Caco-2 (cell line): ENCODE measurements around the gene MADCAM1. TPM values are rescaled to one million over a fixed set of nuclear protein-coding genes. Genes with fewer than 3 reads are reported as not detected.

Source experiments
- BruUV-seq: library from RNA; stranded (reverse); fragments of 400-500 nt; replicated peaks from 2 replicates; lab custom pipeline; 2021; lab: Mats Ljungman, UMichigan
- CTCF ChIA-PET: fragments of 300-600 bp; sonication (Branson Sonifier 250); formaldehyde crosslinking; loops from one replicate; lab custom pipeline; 2022; ENCODE audit warnings: antibody characterized with exemption; lab: Charles Lee
- POLR2A ChIA-PET: fragments of 300-600 bp; sonication (Branson Sonifier 250); formaldehyde crosslinking; loops from one replicate; lab custom pipeline; 2022; ENCODE audit warnings: antibody characterized with exemption; lab: Charles Lee
- DNase-seq, 2 experiments: peaks; one replicate each; pipeline versions ENCODE4 v3.0.0 to v3.0.0-alpha.2; 2020 to 2022
- H3K27me3 ChIP-seq: replicated peaks from 2 replicates; pipeline ENCODE4 v1.6.0; 2011; ENCODE audit warnings: low read length; ENCODE audit not compliant: control insufficient read depth, insufficient read depth
- H3K36me3 ChIP-seq: 2 replicates; pipeline ENCODE4 v1.5.1; 2011; ENCODE audit warnings: low read length; ENCODE audit not compliant: control insufficient read depth, insufficient read depth
- H3K4me1 ChIP-seq: fragments of 250-450 bp; sonication (Bioruptor Pico); 2 replicates; pipeline ENCODE4 v1.5.1; 2020; ENCODE audit warnings: mild to moderate bottlenecking
- H3K4me3 ChIP-seq: 2 replicates; pipeline ENCODE4 v1.5.1; 2011; ENCODE audit warnings: low read depth, mild to moderate bottlenecking, control low read depth, low read length
- H3K9me3 ChIP-seq: fragments of 250-450 bp; sonication (Bioruptor Pico); 2 replicates; pipeline ENCODE4 v1.5.1; 2020; ENCODE audit warnings: mild to moderate bottlenecking, moderate library complexity
- H3K27ac Mint-ChIP-seq: one replicate; pipeline ENCODE4 v1.8.0; 2022; ENCODE audit warnings: mixed read lengths; ENCODE audit not compliant: unreplicated experiment
- H3K27me3 Mint-ChIP-seq: one replicate; pipeline ENCODE4 v1.8.0; 2022; ENCODE audit warnings: mixed read lengths; ENCODE audit not compliant: insufficient read depth, unreplicated experiment
- H3K36me3 Mint-ChIP-seq: one replicate; pipeline ENCODE4 v1.8.0; 2022; ENCODE audit warnings: mild to moderate bottlenecking, mixed read lengths; ENCODE audit not compliant: insufficient read depth, unreplicated experiment
- H3K4me1 Mint-ChIP-seq: one replicate; pipeline ENCODE4 v1.8.0; 2022; ENCODE audit warnings: low read depth, mixed read lengths; ENCODE audit not compliant: unreplicated experiment
- H3K4me3 Mint-ChIP-seq: one replicate; pipeline ENCODE4 v1.8.0; 2022; ENCODE audit warnings: mild to moderate bottlenecking, moderate library complexity, mixed read lengths; ENCODE audit not compliant: unreplicated experiment
- H3K9me3 Mint-ChIP-seq: one replicate; pipeline ENCODE4 v1.8.0; 2022; ENCODE audit warnings: mixed read lengths; ENCODE audit not compliant: unreplicated experiment
- CTCF ChIP-seq, 2 experiments: fragments of 200-600 bp in 1 of 2; IDR thresholded peaks; 1 replicate in 1 of 2; 2 replicates in 1 of 2; pipeline versions ENCODE4 v1.5.1 to v1.8.0; 2011 to 2022; ENCODE audit warnings: antibody characterized with exemption in 1 of 2, control low read depth in 1 of 2, inconsistent platforms in 1 of 2, low read depth in 1 of 2, low read length in 1 of 2, mild to moderate bottlenecking in 1 of 2, moderate library complexity in 1 of 2; ENCODE audit not compliant: insufficient read depth in 1 of 2, severe bottlenecking in 1 of 2, unreplicated experiment in 1 of 2
- intact Hi-C: fragments of 100-400 bp; cut with micrococcal nuclease; formaldehyde crosslinking; loops from one replicate; pipeline ENCODE4 v1.10.0; 2022; ENCODE audit not compliant: unreplicated experiment
- total RNA-seq: library from RNA; stranded (reverse); gene quantifications from 2 replicates; pipeline ENCODE4 v1.2.3, GENCODE V29; 2022

Gene MADCAM1
- total RNA-seq, 1 experiment from 2014 or later: 0.73 TPM

DNA sequence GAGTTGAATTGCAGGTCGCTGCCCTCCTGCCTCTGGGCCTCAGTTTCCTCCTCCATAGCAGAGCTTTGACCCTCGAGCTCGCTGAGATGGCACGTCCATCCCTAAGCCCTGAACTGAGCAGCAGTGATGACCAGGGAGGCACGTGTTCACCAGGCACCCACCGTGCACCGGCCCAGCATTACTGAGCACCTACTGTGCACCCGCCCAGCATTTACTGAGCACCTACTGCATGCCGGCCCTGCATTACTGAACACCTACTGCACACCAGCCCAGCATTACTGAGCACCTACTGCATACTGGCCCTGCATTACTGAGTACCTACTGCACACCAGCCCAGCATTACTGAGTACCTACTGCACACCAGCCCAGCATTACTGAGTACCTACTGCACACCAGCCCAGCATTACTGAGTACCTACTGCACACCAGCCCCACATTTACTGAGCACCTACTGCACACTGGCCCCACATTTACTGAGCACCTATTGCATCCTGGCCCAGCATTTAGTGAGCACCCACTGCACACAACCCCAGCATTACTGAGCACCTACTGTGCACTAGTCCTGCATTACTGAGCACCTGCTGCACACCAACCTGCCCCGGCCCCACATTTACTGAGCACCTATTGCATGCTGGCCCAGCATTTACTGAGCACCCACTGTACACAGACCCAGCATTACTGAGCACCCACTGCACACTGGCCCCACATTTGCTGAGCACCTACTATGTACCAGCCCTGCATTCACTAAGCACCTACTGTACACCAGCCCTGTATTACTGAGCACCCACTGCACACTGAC, 17.3 kb downstream of the MADCAM1 start:
- intact Hi-C loops: no loop called here
- Histone ChIP-seq H3K9me3 (no peaks in the 10 kb centered on the region), H3K4me1 (peaks cover 13% of the 10 kb centered on the region), H3K36me3 (0 out of 2 replicates have a peak, but pooled peaks cover 2% of the 10 kb centered on the region), H3K4me3 (no peak overlapping the region), H3K27me3 (no peaks in the 10 kb centered on the region)
- TF ChIP-seq CTCF (IDR thresholded peaks at IDR 0.05; ENCODE audit: insufficient read depth in 1 of 2, low read depth in 1 of 2, low read length in 1 of 2, severe bottlenecking in 1 of 2, unreplicated experiment in 1 of 2): no peak
- Mint-ChIP-seq H3K27me3 (no peaks in the 10 kb centered on the region), H3K36me3 (peaks cover 35% of the 10 kb centered on the region), H3K4me1 (peaks cover 16% of the 10 kb centered on the region), H3K4me3 (no peak overlapping the region), H3K9me3 (no peaks in the 10 kb centered on the region), H3K27ac (no peak overlapping the region)
- ChIA-PET POLR2A (no interaction called here), CTCF (no interaction called here)
- no peak for DNase-seq
- no TSS peak for BruUV-seq

DNA sequence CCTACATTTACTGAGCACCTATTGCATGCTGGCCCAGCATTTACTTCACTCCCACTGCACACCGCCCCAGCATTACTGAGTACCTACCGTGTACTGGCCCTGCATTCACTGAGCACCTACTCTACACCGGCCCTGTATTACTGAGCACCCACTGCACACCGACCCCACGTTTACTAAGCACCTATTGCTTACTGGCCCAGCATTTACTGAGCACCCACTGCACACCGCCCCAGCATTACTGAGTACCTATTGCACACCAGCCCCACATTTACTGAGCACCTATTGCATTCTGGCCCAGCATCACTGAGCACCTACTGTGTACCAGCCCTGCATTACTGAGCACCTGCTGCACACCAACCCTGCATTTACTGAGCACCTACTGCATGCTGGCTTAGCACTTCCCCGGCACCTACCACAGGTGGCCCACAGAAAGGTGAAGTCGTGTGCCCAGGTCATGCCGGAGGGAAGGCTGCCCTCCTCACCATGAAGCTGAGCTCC, 17.9 kb downstream of the MADCAM1 start:
- intact Hi-C loops: no loop called here
- Mint-ChIP-seq H3K4me1 (peaks cover 16% of the 10 kb centered on the region), H3K4me3 (no peak overlapping the region), H3K9me3 (no peaks in the 10 kb centered on the region), H3K27ac (no peak overlapping the region), H3K27me3 (no peaks in the 10 kb centered on the region), H3K36me3 (peaks cover 35% of the 10 kb centered on the region)
- TF ChIP-seq CTCF (IDR thresholded peaks at IDR 0.05; ENCODE audit: insufficient read depth in 1 of 2, low read depth in 1 of 2, low read length in 1 of 2, severe bottlenecking in 1 of 2, unreplicated experiment in 1 of 2): no peak
- no peak for DNase-seq
- Histone ChIP-seq H3K27me3 (no peaks in the 10 kb centered on the region), H3K36me3 (0 out of 2 replicates have a peak, but pooled peaks cover 2% of the 10 kb centered on the region), H3K9me3 (no peaks in the 10 kb centered on the region), H3K4me3 (no peak overlapping the region), H3K4me1 (peaks cover 13% of the 10 kb centered on the region)
- ChIA-PET CTCF (no interaction called here), POLR2A (no interaction called here)
- BruUV-seq: no TSS peak

DNA sequence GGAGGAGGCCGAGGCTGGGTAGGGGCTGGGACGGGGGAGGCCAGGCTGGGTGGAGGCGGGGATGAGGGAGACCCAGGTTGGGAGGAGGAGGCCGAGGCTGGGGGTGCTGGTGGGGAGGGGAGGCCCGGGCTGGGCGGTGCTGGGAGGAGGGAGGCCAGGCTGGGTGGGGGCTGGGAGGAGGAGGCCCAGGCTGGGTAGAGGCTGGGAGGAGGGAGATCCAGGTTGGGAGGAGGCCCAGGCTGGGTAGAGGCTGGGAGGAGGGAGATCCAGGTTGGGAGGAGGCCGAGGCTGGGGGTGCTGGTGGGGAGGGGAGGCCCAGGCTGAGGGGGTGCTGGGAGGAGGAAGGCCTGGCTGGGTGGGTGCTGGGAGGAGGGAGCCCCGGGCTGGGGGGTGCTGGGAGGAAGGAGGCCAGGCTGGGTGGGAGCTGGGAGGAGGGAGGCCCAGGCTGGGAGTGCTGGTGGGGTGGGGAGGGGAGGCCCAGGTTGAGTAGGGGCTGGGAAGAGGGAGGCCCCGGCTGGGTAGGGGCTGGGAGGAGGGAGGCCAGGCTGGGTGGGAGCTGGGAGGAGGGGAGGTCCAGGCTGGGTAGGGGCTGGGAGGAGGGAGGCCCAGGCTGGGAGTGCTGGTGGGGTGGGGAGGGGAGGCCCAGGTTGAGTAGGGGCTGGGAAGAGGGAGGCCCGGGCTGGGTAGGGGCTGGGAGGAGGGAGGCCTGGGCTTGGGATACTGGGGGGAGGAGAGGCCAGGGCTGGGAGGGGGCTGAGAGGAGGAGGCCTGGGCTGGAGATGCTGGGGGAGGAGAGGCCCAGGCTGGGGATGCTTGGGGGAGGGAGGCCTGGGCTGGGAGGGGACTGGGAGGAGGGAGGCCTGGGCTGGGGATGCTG, 21.7 kb downstream of the MADCAM1 start:
- Mint-ChIP-seq H3K27ac (no peak overlapping the region), H3K36me3 (peaks cover 24% of the 10 kb centered on the region), H3K4me3 (no peak overlapping the region), H3K9me3 (no peaks in the 10 kb centered on the region), H3K4me1 (peaks cover 16% of the 10 kb centered on the region), H3K27me3 (no peaks in the 10 kb centered on the region)
- POLR2A ChIA-PET: interaction anchor here (0.6 to 1.1 kb wide), 2 partner anchors 10 to 13 kb away, joined by 5 read pairs; partner anchors contain the start of gene CDC34
- TF ChIP-seq CTCF (IDR thresholded peaks at IDR 0.05; ENCODE audit: insufficient read depth in 1 of 2, low read depth in 1 of 2, low read length in 1 of 2, severe bottlenecking in 1 of 2, unreplicated experiment in 1 of 2): no peak
- intact Hi-C loops: no loop called here
- peak; percentile 61 to 84 for DNase-seq
- CTCF ChIA-PET: interaction anchor here (1.0 kb wide), 2 partner anchors 11 kb away, joined by 3 to 7 read pairs; partner anchors contain the start of gene TPGS1
- no TSS peak for BruUV-seq
- H3K27me3 ChIP-seq: no peaks in the 10 kb centered on the region
- peaks cover 13% of the 10 kb centered on the region for H3K4me1 ChIP-seq
- H3K9me3 ChIP-seq: no peaks in the 10 kb centered on the region
- no peak overlapping the region for H3K4me3 ChIP-seq
- H3K36me3 ChIP-seq: 0 out of 2 replicates have a peak, but pooled peaks cover 2% of the 10 kb centered on the region
